HEK293 (cell line): Measurements from ENCODE around the gene RAB2B.

Experiments used
- CTCF ChIP-seq: fragments of 450-650 bp; formaldehyde crosslinking; IDR thresholded peaks from 2 replicates; pipeline ENCODE4 v1.5.1; 2016; ENCODE audit warnings: missing biosample characterization, missing genetic modification characterization
- EGR2 ChIP-seq: fragments of 450-650 bp; formaldehyde crosslinking; IDR thresholded peaks from 2 replicates; pipeline ENCODE4 v1.5.1; 2016; ENCODE audit warnings: low read depth, missing biosample characterization, missing genetic modification characterization
- GLI4 ChIP-seq: fragments of 450-650 bp; formaldehyde crosslinking; IDR thresholded peaks from 2 replicates; pipeline ENCODE4 v1.5.1; 2016; ENCODE audit warnings: missing biosample characterization, missing genetic modification characterization
- ZBTB20 ChIP-seq: fragments of 450-650 bp; formaldehyde crosslinking; IDR thresholded peaks from 2 replicates; pipeline ENCODE4 v1.5.1; 2016; ENCODE audit warnings: missing biosample characterization, missing genetic modification characterization
- ZBTB21 ChIP-seq: fragments of 450-650 bp; formaldehyde crosslinking; IDR thresholded peaks from 2 replicates; pipeline ENCODE4 v1.5.1; 2017; ENCODE audit warnings: missing biosample characterization, missing genetic modification characterization
- ZNF121 ChIP-seq: fragments of 450-650 bp; formaldehyde crosslinking; IDR thresholded peaks from 2 replicates; pipeline ENCODE4 v1.5.1; 2016; ENCODE audit warnings: missing biosample characterization, missing genetic modification characterization
- ZNF2 ChIP-seq: fragments of 450-650 bp; formaldehyde crosslinking; IDR thresholded peaks from 2 replicates; pipeline ENCODE4 v1.5.1; 2016; ENCODE audit warnings: missing biosample characterization, missing genetic modification characterization
- ZNF202 ChIP-seq: fragments of 450-650 bp; formaldehyde crosslinking; IDR thresholded peaks from 2 replicates; pipeline ENCODE4 v1.5.1; 2016; ENCODE audit warnings: missing biosample characterization, missing genetic modification characterization, borderline replicate concordance
- ZNF658 ChIP-seq: fragments of 450-650 bp; formaldehyde crosslinking; IDR thresholded peaks from 2 replicates; pipeline ENCODE4; 2016; ENCODE audit warnings: missing biosample characterization, missing genetic modification characterization
- ZSCAN23 ChIP-seq: fragments of 450-650 bp; formaldehyde crosslinking; IDR thresholded peaks from 2 replicates; pipeline ENCODE4 v1.5.1; 2016; ENCODE audit warnings: missing biosample characterization, missing genetic modification characterization
- TF ChIP-seq, protein P1 (sequence below): fragments of 450-650 bp; formaldehyde crosslinking; IDR thresholded peaks from 2 replicates; pipeline ENCODE4 v1.5.1; 2016; ENCODE audit warnings: missing biosample characterization, missing genetic modification characterization
- TF ChIP-seq, protein P2 (sequence below): fragments of 450-650 bp; formaldehyde crosslinking; conservative IDR thresholded peaks from 2 replicates; pipeline ENCODE4 v1.5.1; 2016; ENCODE audit warnings: low read depth, missing biosample characterization, missing genetic modification characterization
- TF ChIP-seq, protein P3 (sequence below): fragments of 450-650 bp; formaldehyde crosslinking; IDR thresholded peaks from 2 replicates; pipeline ENCODE4 v1.5.1; 2016; ENCODE audit warnings: missing biosample characterization, missing genetic modification characterization

GRCh38 chr14:21494902-21495762, 18.4 kb upstream of the RAB2B start:
- TF ChIP-seq CTCF (tag by site-specific recombination) (no peak), EGR2 (tag by site-specific recombination) (no peak), ZNF2 (tag by site-specific recombination) (no peak), ZBTB21 (tag by site-specific recombination) (no peak), ZBTB20 (tag by site-specific recombination) (no peak), ZSCAN23 (tag by site-specific recombination) (no peak), GLI4 (no peak), ZNF202 (no peak), ZNF121 (tag by site-specific recombination) (peak; percentile 30; the same call in 1 of the 2 replicates), ZNF658 (tag by site-specific recombination) (no peak)
- TF ChIP-seq, protein P1, sequence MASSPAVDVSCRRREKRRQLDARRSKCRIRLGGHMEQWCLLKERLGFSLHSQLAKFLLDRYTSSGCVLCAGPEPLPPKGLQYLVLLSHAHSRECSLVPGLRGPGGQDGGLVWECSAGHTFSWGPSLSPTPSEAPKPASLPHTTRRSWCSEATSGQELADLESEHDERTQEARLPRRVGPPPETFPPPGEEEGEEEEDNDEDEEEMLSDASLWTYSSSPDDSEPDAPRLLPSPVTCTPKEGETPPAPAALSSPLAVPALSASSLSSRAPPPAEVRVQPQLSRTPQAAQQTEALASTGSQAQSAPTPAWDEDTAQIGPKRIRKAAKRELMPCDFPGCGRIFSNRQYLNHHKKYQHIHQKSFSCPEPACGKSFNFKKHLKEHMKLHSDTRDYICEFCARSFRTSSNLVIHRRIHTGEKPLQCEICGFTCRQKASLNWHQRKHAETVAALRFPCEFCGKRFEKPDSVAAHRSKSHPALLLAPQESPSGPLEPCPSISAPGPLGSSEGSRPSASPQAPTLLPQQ: no peak
- TF ChIP-seq, protein P2, sequence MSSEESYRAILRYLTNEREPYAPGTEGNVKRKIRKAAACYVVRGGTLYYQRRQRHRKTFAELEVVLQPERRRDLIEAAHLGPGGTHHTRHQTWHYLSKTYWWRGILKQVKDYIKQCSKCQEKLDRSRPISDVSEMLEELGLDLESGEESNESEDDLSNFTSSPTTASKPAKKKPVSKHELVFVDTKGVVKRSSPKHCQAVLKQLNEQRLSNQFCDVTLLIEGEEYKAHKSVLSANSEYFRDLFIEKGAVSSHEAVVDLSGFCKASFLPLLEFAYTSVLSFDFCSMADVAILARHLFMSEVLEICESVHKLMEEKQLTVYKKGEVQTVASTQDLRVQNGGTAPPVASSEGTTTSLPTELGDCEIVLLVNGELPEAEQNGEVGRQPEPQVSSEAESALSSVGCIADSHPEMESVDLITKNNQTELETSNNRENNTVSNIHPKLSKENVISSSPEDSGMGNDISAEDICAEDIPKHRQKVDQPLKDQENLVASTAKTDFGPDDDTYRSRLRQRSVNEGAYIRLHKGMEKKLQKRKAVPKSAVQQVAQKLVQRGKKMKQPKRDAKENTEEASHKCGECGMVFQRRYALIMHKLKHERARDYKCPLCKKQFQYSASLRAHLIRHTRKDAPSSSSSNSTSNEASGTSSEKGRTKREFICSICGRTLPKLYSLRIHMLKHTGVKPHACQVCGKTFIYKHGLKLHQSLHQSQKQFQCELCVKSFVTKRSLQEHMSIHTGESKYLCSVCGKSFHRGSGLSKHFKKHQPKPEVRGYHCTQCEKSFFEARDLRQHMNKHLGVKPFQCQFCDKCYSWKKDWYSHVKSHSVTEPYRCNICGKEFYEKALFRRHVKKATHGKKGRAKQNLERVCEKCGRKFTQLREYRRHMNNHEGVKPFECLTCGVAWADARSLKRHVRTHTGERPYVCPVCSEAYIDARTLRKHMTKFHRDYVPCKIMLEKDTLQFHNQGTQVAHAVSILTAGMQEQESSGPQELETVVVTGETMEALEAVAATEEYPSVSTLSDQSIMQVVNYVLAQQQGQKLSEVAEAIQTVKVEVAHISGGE (tag by site-specific recombination): no peak
- TF ChIP-seq, protein P3, sequence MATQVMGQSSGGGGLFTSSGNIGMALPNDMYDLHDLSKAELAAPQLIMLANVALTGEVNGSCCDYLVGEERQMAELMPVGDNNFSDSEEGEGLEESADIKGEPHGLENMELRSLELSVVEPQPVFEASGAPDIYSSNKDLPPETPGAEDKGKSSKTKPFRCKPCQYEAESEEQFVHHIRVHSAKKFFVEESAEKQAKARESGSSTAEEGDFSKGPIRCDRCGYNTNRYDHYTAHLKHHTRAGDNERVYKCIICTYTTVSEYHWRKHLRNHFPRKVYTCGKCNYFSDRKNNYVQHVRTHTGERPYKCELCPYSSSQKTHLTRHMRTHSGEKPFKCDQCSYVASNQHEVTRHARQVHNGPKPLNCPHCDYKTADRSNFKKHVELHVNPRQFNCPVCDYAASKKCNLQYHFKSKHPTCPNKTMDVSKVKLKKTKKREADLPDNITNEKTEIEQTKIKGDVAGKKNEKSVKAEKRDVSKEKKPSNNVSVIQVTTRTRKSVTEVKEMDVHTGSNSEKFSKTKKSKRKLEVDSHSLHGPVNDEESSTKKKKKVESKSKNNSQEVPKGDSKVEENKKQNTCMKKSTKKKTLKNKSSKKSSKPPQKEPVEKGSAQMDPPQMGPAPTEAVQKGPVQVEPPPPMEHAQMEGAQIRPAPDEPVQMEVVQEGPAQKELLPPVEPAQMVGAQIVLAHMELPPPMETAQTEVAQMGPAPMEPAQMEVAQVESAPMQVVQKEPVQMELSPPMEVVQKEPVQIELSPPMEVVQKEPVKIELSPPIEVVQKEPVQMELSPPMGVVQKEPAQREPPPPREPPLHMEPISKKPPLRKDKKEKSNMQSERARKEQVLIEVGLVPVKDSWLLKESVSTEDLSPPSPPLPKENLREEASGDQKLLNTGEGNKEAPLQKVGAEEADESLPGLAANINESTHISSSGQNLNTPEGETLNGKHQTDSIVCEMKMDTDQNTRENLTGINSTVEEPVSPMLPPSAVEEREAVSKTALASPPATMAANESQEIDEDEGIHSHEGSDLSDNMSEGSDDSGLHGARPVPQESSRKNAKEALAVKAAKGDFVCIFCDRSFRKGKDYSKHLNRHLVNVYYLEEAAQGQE (tag by site-specific recombination): no peak
